Endodermal cell (in vitro differentiated cells): ENCODE measurements around the gene MED14. TPM values are rescaled to one million over a fixed set of nuclear protein-coding genes. Genes with fewer than 3 reads are reported as not detected.

Experiments used
- DNase-seq: peaks from one replicate; pipeline ENCODE4 v3.0.0-alpha.2; 2017
- H3K27ac ChIP-seq: 2 replicates; pipeline ENCODE4 v1.5.1; 2013; ENCODE audit warnings: mild to moderate bottlenecking, low read depth, low read length, moderate library complexity
- H3K27me3 ChIP-seq: 2 replicates; pipeline ENCODE4 v1.6.1; 2013; ENCODE audit warnings: mild to moderate bottlenecking, low read length, moderate library complexity; ENCODE audit not compliant: insufficient read depth, control insufficient read depth, poor library complexity, severe bottlenecking
- H3K36me3 ChIP-seq: 2 replicates; pipeline ENCODE4 v1.7.0; 2013; ENCODE audit warnings: mild to moderate bottlenecking, low read length, moderate library complexity; ENCODE audit not compliant: control insufficient read depth, insufficient read depth
- H3K4me1 ChIP-seq: one replicate; pipeline ENCODE4 v1.7.0; 2013; ENCODE audit warnings: low read length; ENCODE audit not compliant: control insufficient read depth, insufficient read depth
- H3K4me3 ChIP-seq: 2 replicates; pipeline ENCODE4 v1.5.1; 2013; ENCODE audit warnings: mild to moderate bottlenecking, low read length, moderate library complexity
- H3K9ac ChIP-seq: 2 replicates; pipeline ENCODE4 v1.6.1; 2013; ENCODE audit warnings: mild to moderate bottlenecking, low read length, moderate library complexity; ENCODE audit not compliant: poor library complexity, severe bottlenecking; ENCODE audit errors: extremely low read depth
- H3K9me3 ChIP-seq: 2 replicates; pipeline ENCODE4 v1.6.1; 2013; ENCODE audit warnings: mild to moderate bottlenecking, low read length, moderate library complexity; ENCODE audit not compliant: control insufficient read depth
- H3K27ac Mint-ChIP-seq: 2 replicates; pipeline ENCODE4 v1.8.0; 2020; ENCODE audit warnings: mixed read lengths
- H3K27me3 Mint-ChIP-seq: 2 replicates; pipeline ENCODE4 v1.8.0; 2021; ENCODE audit warnings: mild to moderate bottlenecking, mixed read lengths; ENCODE audit not compliant: insufficient read depth
- H3K36me3 Mint-ChIP-seq: 2 replicates; pipeline ENCODE4 v1.8.0; 2020; ENCODE audit warnings: low read depth, mixed read lengths
- H3K4me1 Mint-ChIP-seq: 2 replicates; pipeline ENCODE4 v1.8.0; 2020; ENCODE audit warnings: mixed read lengths
- H3K4me3 Mint-ChIP-seq: 2 replicates; pipeline ENCODE4 v1.8.0; 2020; ENCODE audit warnings: mild to moderate bottlenecking, moderate library complexity, mixed read lengths
- H3K9me3 Mint-ChIP-seq: 2 replicates; pipeline ENCODE4 v1.8.0; 2020; ENCODE audit warnings: mild to moderate bottlenecking, mixed read lengths
- WGBS, 2 experiments: methylation state at CpG; one replicate each; pipeline versions ENCODE4 v1.1.5 to v1.1.7; 2013; ENCODE audit warnings: missing lambda C conversion rate in 2 of 2, mixed read lengths in 1 of 2; ENCODE audit not compliant: insufficient coverage in 1 of 2, insufficient read length in 1 of 2; 5-methylcytosine and 5-hydroxymethylcytosine counted together
- total RNA-seq, 2 donors: library from RNA; stranded (reverse); fragmentation: NEBNext Ultra II Directional in 1 of 2; extraction: Animal tissue kit (Norgen Biotek cat#: 25700) in 1 of 2; gene quantifications; 2 replicates in 1 of 2; 3 replicates in 1 of 2; pipeline ENCODE4 v1.2.1, GENCODE V29; 2021
- TF ChIP-seq, protein P1 (sequence below): fragments of 200-600 bp; sonication (generic); conservative IDR thresholded peaks from 2 replicates; pipeline ENCODE4 v1.5.0; 2021; ENCODE audit warnings: antibody characterized with exemption, mild to moderate bottlenecking

MED14 gene
- total RNA-seq, 2 donors from 2014 or later, result 50.4 to 53.4 TPM

DNA sequence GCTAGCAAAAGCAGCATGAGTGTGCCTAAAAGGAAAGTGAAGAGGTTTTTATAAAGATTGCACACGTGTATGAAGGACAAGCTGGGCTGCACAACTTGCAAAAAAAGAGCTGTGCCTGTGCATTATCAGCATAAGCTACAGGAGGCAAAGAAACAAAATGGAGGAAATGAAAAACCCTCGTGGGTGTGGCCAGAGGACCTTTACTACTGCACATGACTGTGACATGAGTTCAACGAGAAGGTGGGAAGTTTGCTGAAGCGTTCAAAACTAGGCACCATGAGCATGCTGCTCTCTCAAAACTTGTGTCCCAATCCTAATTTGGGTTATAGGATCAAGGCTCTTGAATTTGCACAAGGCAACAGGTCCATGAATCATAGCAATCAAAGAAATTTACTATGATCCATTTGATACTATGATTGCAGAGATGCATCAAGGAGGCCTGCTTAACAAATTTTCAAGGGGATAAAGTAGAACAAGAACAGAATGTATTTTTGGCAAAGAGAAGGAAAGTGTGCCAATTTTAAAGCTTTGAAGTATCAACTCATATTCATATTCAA lies 49.9 kb downstream of the MED14 start:
- Mint-ChIP-seq H3K27ac (no peak overlapping the region), H3K27me3 (no peaks in the 10 kb centered on the region), H3K9me3 (peaks cover 14% of the 10 kb centered on the region), H3K4me1 (peaks cover 27% of the 10 kb centered on the region), H3K4me3 (no peak overlapping the region), H3K36me3 (peaks cover 34% of the 10 kb centered on the region)
- 66 to 90% methylated on average over 3 to 4 of the region's 4 CpGs for WGBS, 2 experiments
- Histone ChIP-seq H3K27me3 (no peaks in the 10 kb centered on the region), H3K9me3 (no peaks in the 10 kb centered on the region), H3K36me3 (peaks cover 62% of the 10 kb centered on the region), H3K4me1 (no peaks in the 10 kb centered on the region), H3K9ac (no peak overlapping the region), H3K4me3 (no peak overlapping the region), H3K27ac (no peak overlapping the region)
- TF ChIP-seq, protein P1, sequence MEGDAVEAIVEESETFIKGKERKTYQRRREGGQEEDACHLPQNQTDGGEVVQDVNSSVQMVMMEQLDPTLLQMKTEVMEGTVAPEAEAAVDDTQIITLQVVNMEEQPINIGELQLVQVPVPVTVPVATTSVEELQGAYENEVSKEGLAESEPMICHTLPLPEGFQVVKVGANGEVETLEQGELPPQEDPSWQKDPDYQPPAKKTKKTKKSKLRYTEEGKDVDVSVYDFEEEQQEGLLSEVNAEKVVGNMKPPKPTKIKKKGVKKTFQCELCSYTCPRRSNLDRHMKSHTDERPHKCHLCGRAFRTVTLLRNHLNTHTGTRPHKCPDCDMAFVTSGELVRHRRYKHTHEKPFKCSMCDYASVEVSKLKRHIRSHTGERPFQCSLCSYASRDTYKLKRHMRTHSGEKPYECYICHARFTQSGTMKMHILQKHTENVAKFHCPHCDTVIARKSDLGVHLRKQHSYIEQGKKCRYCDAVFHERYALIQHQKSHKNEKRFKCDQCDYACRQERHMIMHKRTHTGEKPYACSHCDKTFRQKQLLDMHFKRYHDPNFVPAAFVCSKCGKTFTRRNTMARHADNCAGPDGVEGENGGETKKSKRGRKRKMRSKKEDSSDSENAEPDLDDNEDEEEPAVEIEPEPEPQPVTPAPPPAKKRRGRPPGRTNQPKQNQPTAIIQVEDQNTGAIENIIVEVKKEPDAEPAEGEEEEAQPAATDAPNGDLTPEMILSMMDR, result no peak
- no peak for DNase-seq

DNA sequence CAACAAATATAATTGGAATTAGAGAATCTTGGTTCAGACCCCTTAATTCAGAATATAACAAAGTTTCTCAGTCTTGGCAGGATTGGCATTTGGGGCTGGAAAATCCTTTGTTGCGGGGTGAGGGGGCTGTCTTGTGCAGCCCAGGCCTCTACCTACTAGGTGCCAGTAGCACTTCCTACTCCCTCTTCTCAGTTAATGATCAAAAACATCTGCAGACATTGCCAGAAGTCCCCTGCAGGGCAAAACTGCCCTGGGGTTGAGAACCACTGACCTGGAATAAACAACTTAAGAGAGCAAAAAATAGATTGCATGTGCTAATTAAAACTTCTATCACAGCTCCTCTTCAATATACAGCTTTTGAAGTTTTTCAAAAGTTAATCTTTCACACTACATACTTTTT lies 51.2 kb downstream of the MED14 start:
- Histone ChIP-seq H3K9ac (no peak overlapping the region), H3K27ac (no peak overlapping the region), H3K4me1 (no peaks in the 10 kb centered on the region), H3K9me3 (no peaks in the 10 kb centered on the region), H3K27me3 (no peaks in the 10 kb centered on the region), H3K4me3 (no peak overlapping the region), H3K36me3 (peaks cover 69% of the 10 kb centered on the region)
- WGBS, 2 experiments, result no CpG with 5 or more reads among the region's 1 CpG
- peaks cover 23% of the 10 kb centered on the region for H3K4me1 Mint-ChIP-seq
- H3K4me3 Mint-ChIP-seq, result no peak overlapping the region
- no peak overlapping the region for H3K27ac Mint-ChIP-seq
- H3K27me3 Mint-ChIP-seq, result no peaks in the 10 kb centered on the region
- no peak for DNase-seq
- peaks cover 44% of the 10 kb centered on the region for H3K36me3 Mint-ChIP-seq
- H3K9me3 Mint-ChIP-seq, result peaks cover 18% of the 10 kb centered on the region
- TF ChIP-seq, protein P1, result no peak

DNA sequence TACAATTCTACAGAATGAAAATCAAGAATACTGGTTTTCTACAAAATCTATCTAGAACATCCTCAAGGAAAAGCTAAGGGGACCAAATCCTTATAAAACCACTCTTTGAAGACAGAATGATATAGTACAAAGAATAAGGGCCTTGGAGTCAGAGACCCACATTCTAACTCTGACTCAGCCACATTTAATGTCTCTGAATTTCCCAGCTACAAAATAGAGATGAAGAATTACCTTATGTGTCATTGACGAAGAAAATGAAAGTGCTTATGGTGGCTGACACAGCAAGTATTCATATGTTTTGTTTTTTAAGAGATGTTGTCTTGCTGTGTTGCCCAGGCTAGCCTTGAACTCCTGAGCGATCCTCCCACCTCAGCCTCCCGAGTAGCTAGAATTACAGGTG lies 52.1 kb downstream of the MED14 start:
- H3K9me3 ChIP-seq, result no peaks in the 10 kb centered on the region
- peaks cover 60% of the 10 kb centered on the region for H3K36me3 ChIP-seq
- Mint-ChIP-seq H3K4me1 (peaks cover 23% of the 10 kb centered on the region), H3K27ac (no peak overlapping the region), H3K27me3 (no peaks in the 10 kb centered on the region), H3K36me3 (peaks cover 45% of the 10 kb centered on the region), H3K9me3 (peaks cover 18% of the 10 kb centered on the region), H3K4me3 (no peak overlapping the region)
- DNase-seq, result no peak
- H3K9ac ChIP-seq, result no peak overlapping the region
- no peak overlapping the region for H3K27ac ChIP-seq
- H3K27me3 ChIP-seq, result no peaks in the 10 kb centered on the region
- WGBS, 2 experiments, result 100% methylated on average over 3 of the region's 3 CpGs; no CpG with 5 or more reads in 1 of the 2 experiments
- TF ChIP-seq, protein P1, result no peak
- H3K4me3 ChIP-seq, result no peak overlapping the region
- no peaks in the 10 kb centered on the region for H3K4me1 ChIP-seq
